MM.1S (cell line): ENCODE measurements around the gene NEK6.

Experiments
- DNase-seq: peaks from one replicate; pipeline ENCODE4 v3.0.0-alpha.2; 2015
- H2AFZ ChIP-seq: fragments of 300-600 bp; sonication (generic); 2 replicates; pipeline ENCODE4 v1.6.0; 2016; ENCODE audit warnings: antibody characterized with exemption, low read length
- H3F3A ChIP-seq: fragments of 300-600 bp; sonication (generic); 2 replicates; pipeline ENCODE4 v1.6.1; 2016; ENCODE audit warnings: mild to moderate bottlenecking, antibody characterized with exemption, low read length, moderate library complexity, mixed read lengths; ENCODE audit not compliant: insufficient read depth
- H3K27ac ChIP-seq: fragments of 300-600 bp; sonication (generic); 2 replicates; pipeline ENCODE4 v1.5.1; 2016; ENCODE audit warnings: mild to moderate bottlenecking, low read length
- H3K27me3 ChIP-seq: fragments of 300-600 bp; sonication (generic); replicated peaks from 2 replicates; pipeline ENCODE4 v1.6.0; 2016; ENCODE audit warnings: low read length; ENCODE audit not compliant: insufficient read depth
- H3K36me3 ChIP-seq: fragments of 300-600 bp; sonication (generic); replicated peaks from 2 replicates; pipeline ENCODE4 v1.6.1; 2016; ENCODE audit warnings: mild to moderate bottlenecking, low read length, mixed read lengths; ENCODE audit not compliant: insufficient read depth
- H3K4me1 ChIP-seq: fragments of 300-600 bp; sonication (generic); 2 replicates; pipeline ENCODE4 v1.6.1; 2016; ENCODE audit warnings: low read length, mixed read lengths
- H3K4me2 ChIP-seq: fragments of 300-600 bp; sonication (generic); 2 replicates; pipeline ENCODE4 v1.6.0; 2016; ENCODE audit warnings: low read depth, low read length
- H3K4me3 ChIP-seq: fragments of 300-600 bp; sonication (generic); 2 replicates; pipeline ENCODE4 v1.5.1; 2016; ENCODE audit warnings: low read length, mixed read lengths
- H3K79me2 ChIP-seq: fragments of 300-600 bp; sonication (generic); 2 replicates; pipeline ENCODE4 v1.6.1; 2016; ENCODE audit warnings: mixed run types, low read length, mixed read lengths
- H3K9ac ChIP-seq: fragments of 300-600 bp; sonication (generic); 2 replicates; pipeline ENCODE4 v1.6.1; 2016; ENCODE audit warnings: low read length, mixed read lengths
- H3K9me2 ChIP-seq: fragments of 300-600 bp; sonication (generic); replicated peaks from 2 replicates; pipeline ENCODE4 v1.6.1; 2016; ENCODE audit warnings: mild to moderate bottlenecking, low read length, mixed read lengths; ENCODE audit not compliant: insufficient read depth
- H3K9me3 ChIP-seq: fragments of 300-600 bp; sonication (generic); replicated peaks from 2 replicates; pipeline ENCODE4 v1.6.1; 2016; ENCODE audit warnings: mild to moderate bottlenecking, low read length, mixed read lengths; ENCODE audit not compliant: insufficient read depth
- H4K20me1 ChIP-seq: fragments of 300-600 bp; sonication (generic); 2 replicates; pipeline ENCODE4 v1.6.1; 2016; ENCODE audit warnings: mild to moderate bottlenecking, low read length, moderate library complexity, mixed read lengths; ENCODE audit not compliant: insufficient read depth
- CTCF ChIP-seq: fragments of 300-600 bp; sonication (generic); IDR thresholded peaks from 2 replicates; pipeline ENCODE4 v1.5.1; 2016; ENCODE audit warnings: antibody characterized with exemption, low read length, mixed read lengths
- EZH2 ChIP-seq: fragments of 300-600 bp; sonication (generic); optimal IDR thresholded peaks from 2 replicates; pipeline ENCODE3; 2017; ENCODE audit warnings: low read depth, mild to moderate bottlenecking, antibody characterized with exemption, low read length, mixed read lengths
- EZH2phosphoT487 ChIP-seq: fragments of 300-600 bp; sonication (generic); IDR thresholded peaks from 2 replicates; pipeline ENCODE4 v1.6.1; 2018; ENCODE audit warnings: antibody characterized with exemption, low read length

The NEK6 gene

GRCh38 chr9:124330011-124330697 is 72.4 kb downstream of the NEK6 start:
- no peaks in the 10 kb centered on the region for H3F3A ChIP-seq
- H3K27ac ChIP-seq = no peak overlapping the region
- H3K4me2 ChIP-seq = no peak overlapping the region
- no peaks in the 10 kb centered on the region for H3K27me3 ChIP-seq
- H3K4me3 ChIP-seq = no peak overlapping the region
- DNase-seq = no peak
- TF ChIP-seq CTCF (no peak), EZH2 (no peak), EZH2phosphoT487 (no peak)
- 0 out of 2 replicates have a peak, but pooled peaks cover 4% of the 10 kb centered on the region for H3K4me1 ChIP-seq
- H3K9me3 ChIP-seq = no peaks in the 10 kb centered on the region
- no peaks in the 10 kb centered on the region for H3K9me2 ChIP-seq
- H3K79me2 ChIP-seq = no peaks in the 10 kb centered on the region
- no peaks in the 10 kb centered on the region for H3K36me3 ChIP-seq
- H2AFZ ChIP-seq = no peak overlapping the region
- H4K20me1 ChIP-seq = no peaks in the 10 kb centered on the region
- no peak overlapping the region for H3K9ac ChIP-seq

- Histone ChIP-seq H3K4me1 (no peaks in the 10 kb centered on the region), H3K27me3 (no peaks in the 10 kb centered on the region), H3K9me2 (no peaks in the 10 kb centered on the region), H2AFZ (no peak overlapping the region), H3K4me2 (no peak overlapping the region), H3K9ac (no peak overlapping the region), H4K20me1 (no peaks in the 10 kb centered on the region), H3K4me3 (no peak overlapping the region), H3K36me3 (no peaks in the 10 kb centered on the region), H3K9me3 (no peaks in the 10 kb centered on the region), H3K79me2 (no peaks in the 10 kb centered on the region), H3K27ac (no peak overlapping the region), H3F3A (no peaks in the 10 kb centered on the region)
- no peak for TF ChIP-seq EZH2
- no peak for TF ChIP-seq CTCF
- TF ChIP-seq EZH2phosphoT487 = no peak
- DNase-seq = no peak
Observed at GRCh38 chr9:124331580-124331979, 73.8 kb downstream of the NEK6 start.

- no peak overlapping the region for H3K4me2 ChIP-seq
- DNase-seq = no peak
- no peak overlapping the region for H3K9ac ChIP-seq
- no peaks in the 10 kb centered on the region for H4K20me1 ChIP-seq
- H3K27me3 ChIP-seq = no peaks in the 10 kb centered on the region
- H3K27ac ChIP-seq = no peak overlapping the region
- H3K4me3 ChIP-seq = no peak overlapping the region
- no peaks in the 10 kb centered on the region for H3K9me2 ChIP-seq
- H2AFZ ChIP-seq = no peak overlapping the region
- no peaks in the 10 kb centered on the region for H3F3A ChIP-seq
- TF ChIP-seq EZH2 (no peak), EZH2phosphoT487 (no peak), CTCF (no peak)
- H3K79me2 ChIP-seq = no peaks in the 10 kb centered on the region
- no peaks in the 10 kb centered on the region for H3K9me3 ChIP-seq
- no peaks in the 10 kb centered on the region for H3K4me1 ChIP-seq
- H3K36me3 ChIP-seq = no peaks in the 10 kb centered on the region
Observed at GRCh38 chr9:124332361-124333202, 74.8 kb downstream of the NEK6 start.
